Osteocyte (in vitro differentiated cells): ENCODE results near the gene HNRNPD. TPM values are rescaled to one million over a fixed set of nuclear protein-coding genes. Genes with fewer than 3 reads are reported as not detected.

Experiments
- DNase-seq: peaks from one replicate; pipeline ENCODE4 v3.0.0; 2021; ENCODE audit warnings: mixed read lengths; ENCODE audit not compliant: unreplicated experiment; ENCODE audit errors: extremely low spot score
- H3K27ac Mint-ChIP-seq: one replicate; pipeline ENCODE4 v1.8.0; 2021; ENCODE audit warnings: mild to moderate bottlenecking, mixed read lengths; ENCODE audit not compliant: unreplicated experiment
- H3K27me3 Mint-ChIP-seq: one replicate; pipeline ENCODE4 v1.8.0; 2021; ENCODE audit warnings: mixed read lengths; ENCODE audit not compliant: unreplicated experiment
- H3K36me3 Mint-ChIP-seq: one replicate; pipeline ENCODE4 v1.8.0; 2021; ENCODE audit warnings: mixed read lengths; ENCODE audit not compliant: unreplicated experiment
- H3K4me1 Mint-ChIP-seq: one replicate; pipeline ENCODE4 v1.8.0; 2021; ENCODE audit warnings: mixed read lengths; ENCODE audit not compliant: unreplicated experiment
- H3K4me3 Mint-ChIP-seq: one replicate; pipeline ENCODE4 v1.8.0; 2021; ENCODE audit warnings: mild to moderate bottlenecking, moderate library complexity, mixed read lengths; ENCODE audit not compliant: unreplicated experiment
- H3K9me3 Mint-ChIP-seq: one replicate; pipeline ENCODE4 v1.8.0; 2021; ENCODE audit warnings: mixed read lengths; ENCODE audit not compliant: unreplicated experiment
- CTCF ChIP-seq: fragments of 200-600 bp; sonication (generic); IDR thresholded peaks from 2 replicates; pipeline ENCODE4 v1.5.0; 2021; ENCODE audit warnings: antibody characterized with exemption, mild to moderate bottlenecking, moderate library complexity
- total RNA-seq: library from RNA; stranded (reverse); gene quantifications from 2 replicates; pipeline ENCODE4 v1.2.1, GENCODE V29; 2021

HNRNPD gene
- total RNA-seq, 1 donor from 2014 or later = 197 TPM

- H3K9me3 Mint-ChIP-seq = no peaks in the 10 kb centered on the region
- H3K4me1 Mint-ChIP-seq = peaks cover 53% of the 10 kb centered on the region
- DNase-seq = no peak
- no peak overlapping the region for H3K4me3 Mint-ChIP-seq
- no peaks in the 10 kb centered on the region for H3K27me3 Mint-ChIP-seq
- peak overlapping the region; percentile 23 for H3K27ac Mint-ChIP-seq
- TF ChIP-seq CTCF = no peak
- H3K36me3 Mint-ChIP-seq = peaks cover 20% of the 10 kb centered on the region
Observed at GRCh38 chr4:82363896-82364487, 9.8 kb downstream of the HNRNPD start.

GRCh38 chr4:82362565-82362964, 11.2 kb downstream of the HNRNPD start:
- no peak overlapping the region for H3K27ac Mint-ChIP-seq
- H3K9me3 Mint-ChIP-seq = no peaks in the 10 kb centered on the region
- no peak overlapping the region for H3K4me3 Mint-ChIP-seq
- H3K27me3 Mint-ChIP-seq = no peaks in the 10 kb centered on the region
- peaks cover 19% of the 10 kb centered on the region for H3K36me3 Mint-ChIP-seq
- H3K4me1 Mint-ChIP-seq = peaks cover 43% of the 10 kb centered on the region
- DNase-seq = no peak
- TF ChIP-seq CTCF = no peak

GRCh38 chr4:82360298-82361177, 13.3 kb downstream of the HNRNPD start:
- Mint-ChIP-seq H3K27me3 (no peaks in the 10 kb centered on the region), H3K9me3 (no peaks in the 10 kb centered on the region), H3K27ac (peak overlapping the region; percentile 63), H3K4me1 (peaks cover 32% of the 10 kb centered on the region), H3K4me3 (no peak overlapping the region), H3K36me3 (peaks cover 27% of the 10 kb centered on the region)
- no peak for DNase-seq
- TF ChIP-seq CTCF = peak; percentile 69

GRCh38 chr4:82358847-82359246, 14.9 kb downstream of the HNRNPD start:
- Mint-ChIP-seq H3K4me1 (peaks cover 27% of the 10 kb centered on the region), H3K4me3 (no peak overlapping the region), H3K27me3 (no peaks in the 10 kb centered on the region), H3K27ac (no peak overlapping the region), H3K9me3 (no peaks in the 10 kb centered on the region), H3K36me3 (peaks cover 37% of the 10 kb centered on the region)
- no peak for TF ChIP-seq CTCF
- DNase-seq = no peak

GRCh38 chr4:82357640-82358039, 16.2 kb downstream of the HNRNPD start:
- Mint-ChIP-seq H3K4me1 (peaks cover 30% of the 10 kb centered on the region), H3K9me3 (no peaks in the 10 kb centered on the region), H3K36me3 (peaks cover 44% of the 10 kb centered on the region), H3K27me3 (no peaks in the 10 kb centered on the region), H3K4me3 (no peak overlapping the region), H3K27ac (no peak overlapping the region)
- no peak for TF ChIP-seq CTCF
- no peak for DNase-seq
